Activated CD4-positive, alpha-beta T cell treated with anti-CD3 and anti-CD28 coated beads, Interleukin-2, Interleukin-6, amounts not matched to agents 100 ng/mL and 50 ng/mL, durations not matched to agents 16 hours and 8 hours (primary cell): ENCODE data around the gene TMEM260.
"Not testable (repeated sequence)": the region's sequence is repeated elsewhere in the genome, so short reads cannot be mapped to it uniquely, and the experiment has no call there.

ENCODE experiments used
- DNase-seq: peaks from one replicate; pipeline ENCODE4 v3.0.0-alpha.2; 2020

Gene TMEM260

GRCh38 chr14:56603648-56604047 lies 24.1 kb downstream of the TMEM260 start:
- DNase-seq: no peak

GRCh38 chr14:56608689-56609088 lies 29.1 kb downstream of the TMEM260 start:
- DNase-seq: no peak

DNA sequence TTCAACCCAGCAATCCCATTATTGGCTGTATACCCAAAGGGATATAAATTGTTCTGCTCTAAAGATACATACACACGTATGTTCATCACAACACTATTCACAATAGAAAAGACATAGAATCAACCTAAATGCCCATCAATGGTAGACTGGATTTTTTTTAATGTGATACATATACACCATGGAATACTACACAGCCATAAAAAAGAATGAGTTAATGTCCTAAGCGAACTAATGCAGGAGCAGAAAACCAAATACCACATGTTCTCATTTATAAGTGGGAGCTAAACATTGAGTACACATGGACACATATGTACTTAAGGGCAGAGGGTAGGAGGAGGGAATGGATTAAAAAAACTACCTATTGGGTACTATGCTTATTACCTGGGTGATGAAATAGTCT lies 32.1 kb downstream of the TMEM260 start:
- DNase-seq: not testable (repeated sequence)

DNA sequence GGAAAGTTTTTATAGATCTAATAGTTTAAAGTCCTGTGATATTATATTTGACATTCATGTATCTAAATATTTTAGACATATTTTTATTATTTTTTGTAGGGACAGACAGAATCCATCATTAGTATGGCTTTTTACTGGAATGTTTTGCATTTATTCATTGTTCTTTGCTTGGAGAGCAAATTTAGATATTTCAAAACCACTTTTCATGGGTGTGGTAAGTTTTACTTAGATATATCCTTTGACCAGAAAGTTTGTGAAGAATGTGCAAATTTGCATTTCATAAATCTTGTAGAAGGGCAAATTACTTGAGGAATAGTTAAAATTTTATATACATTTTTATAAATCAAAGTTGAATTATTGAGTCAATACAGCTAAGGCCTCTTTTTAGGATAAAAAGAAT lies 37.5 kb downstream of the TMEM260 start:
- no peak for DNase-seq

GRCh38 chr14:56630707-56631106 lies 51.1 kb downstream of the TMEM260 start:
- DNase-seq: no peak

- DNase-seq: no peak
These were observed 52.6 kb downstream of the TMEM260 start for GRCh38 chr14:56632195-56632594.

DNA sequence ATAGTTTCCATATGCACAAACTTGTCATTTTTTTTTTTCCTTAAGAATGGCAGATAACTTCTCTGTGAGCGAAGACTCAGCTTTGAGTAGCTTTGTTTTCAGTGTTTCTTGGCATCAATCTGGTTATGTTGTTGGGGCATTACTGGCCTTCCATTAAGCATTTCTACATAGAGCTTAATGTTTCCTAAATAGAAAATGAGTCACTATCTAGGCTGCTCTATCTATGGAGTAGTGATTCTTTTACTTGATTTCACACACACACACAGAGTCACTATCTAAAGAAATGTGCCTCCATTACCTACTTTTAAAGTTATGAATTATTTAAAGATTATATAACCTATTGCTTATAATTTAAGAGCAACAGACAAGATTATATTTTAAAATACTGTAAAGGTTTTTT lies 53.9 kb downstream of the TMEM260 start:
- DNase-seq: no peak

GRCh38 chr14:56635041-56635440 lies 55.4 kb downstream of the TMEM260 start:
- no peak for DNase-seq

- no peak for DNase-seq
These were observed 67.9 kb downstream of the TMEM260 start for GRCh38 chr14:56647493-56647892.

- no peak for DNase-seq
These were observed 69.1 kb downstream of the TMEM260 start for GRCh38 chr14:56648508-56649301.

GRCh38 chr14:56649382-56649781 lies 69.8 kb downstream of the TMEM260 start:
- no peak for DNase-seq

DNA sequence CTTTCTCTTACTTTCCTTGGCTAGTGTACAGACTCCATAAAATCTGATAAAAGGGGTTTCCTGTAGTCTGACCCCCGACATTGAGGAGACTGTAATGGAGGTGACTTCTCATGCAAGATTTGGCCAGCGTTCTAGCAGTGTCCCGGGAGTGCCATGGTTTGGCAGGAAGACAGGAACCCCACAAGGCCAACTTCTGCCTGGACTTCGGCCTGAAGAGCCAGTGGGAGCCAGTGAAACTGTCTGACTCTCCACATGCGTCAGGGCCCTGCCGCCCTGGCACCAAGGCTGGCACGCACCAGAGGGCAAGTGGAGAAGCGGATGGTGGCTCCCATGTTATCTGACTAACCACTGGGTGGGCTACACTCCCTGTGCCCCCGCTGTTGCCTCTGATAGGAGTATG lies 70.5 kb downstream of the TMEM260 start:
- no peak for DNase-seq

DNA sequence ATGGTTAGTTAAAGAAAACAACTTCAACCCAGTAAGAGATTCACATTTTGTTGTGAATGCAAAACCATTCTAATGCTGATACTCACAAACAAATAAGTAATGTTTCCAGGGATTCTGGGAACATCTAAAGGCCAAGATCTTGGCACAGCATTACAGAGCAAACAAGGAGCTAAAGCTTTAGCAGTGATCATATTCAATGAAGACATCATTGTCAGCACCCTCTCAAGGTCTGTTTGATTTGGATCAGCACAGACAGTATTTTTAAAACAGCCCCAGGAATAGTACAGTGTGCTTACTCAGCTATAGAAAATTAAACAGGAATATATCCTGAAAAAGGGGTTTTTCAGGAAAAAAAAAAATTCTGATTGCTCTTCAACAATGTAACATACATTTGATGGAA lies 71.4 kb downstream of the TMEM260 start:
- DNase-seq: no peak

DNA sequence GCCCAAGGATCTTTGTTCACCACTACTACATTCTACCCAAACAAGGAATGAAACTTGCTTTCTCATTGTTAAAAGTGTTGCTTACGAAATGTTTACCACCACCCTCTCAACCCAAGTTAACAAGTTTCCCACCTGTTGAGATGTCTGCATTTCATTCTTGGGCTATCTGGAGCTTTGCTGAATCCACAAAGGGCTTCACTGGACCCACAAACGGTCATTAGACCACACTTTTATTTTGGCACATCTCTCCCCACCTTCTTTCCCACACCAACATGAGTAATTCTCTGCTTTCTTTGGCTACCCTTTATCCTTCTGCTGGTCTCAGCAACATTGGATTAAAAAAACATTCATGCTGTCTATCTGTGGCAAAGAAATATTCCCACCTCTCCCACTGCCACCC lies 78.0 kb downstream of the TMEM260 start:
- no peak for DNase-seq

DNA sequence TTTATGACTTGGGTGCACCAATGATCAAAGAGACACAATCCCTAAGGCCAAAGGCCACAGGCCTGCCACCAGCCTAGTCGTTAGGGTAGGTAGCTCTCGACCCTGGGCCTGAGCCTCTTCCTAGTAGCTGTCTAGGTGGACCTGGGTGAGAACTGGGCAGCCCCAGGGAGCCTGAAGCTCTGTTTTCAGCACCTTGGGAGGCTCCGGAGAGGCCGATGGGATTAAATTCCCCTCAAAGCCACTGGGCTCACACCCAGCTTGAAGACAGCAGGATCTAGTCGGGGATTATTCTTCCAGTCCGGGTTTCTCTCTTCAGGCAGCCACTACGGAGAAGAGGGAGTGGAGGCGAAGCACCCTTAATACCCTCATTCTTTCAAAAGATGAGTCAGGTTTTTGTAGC lies 79.8 kb downstream of the TMEM260 start:
- DNase-seq: no peak

DNA sequence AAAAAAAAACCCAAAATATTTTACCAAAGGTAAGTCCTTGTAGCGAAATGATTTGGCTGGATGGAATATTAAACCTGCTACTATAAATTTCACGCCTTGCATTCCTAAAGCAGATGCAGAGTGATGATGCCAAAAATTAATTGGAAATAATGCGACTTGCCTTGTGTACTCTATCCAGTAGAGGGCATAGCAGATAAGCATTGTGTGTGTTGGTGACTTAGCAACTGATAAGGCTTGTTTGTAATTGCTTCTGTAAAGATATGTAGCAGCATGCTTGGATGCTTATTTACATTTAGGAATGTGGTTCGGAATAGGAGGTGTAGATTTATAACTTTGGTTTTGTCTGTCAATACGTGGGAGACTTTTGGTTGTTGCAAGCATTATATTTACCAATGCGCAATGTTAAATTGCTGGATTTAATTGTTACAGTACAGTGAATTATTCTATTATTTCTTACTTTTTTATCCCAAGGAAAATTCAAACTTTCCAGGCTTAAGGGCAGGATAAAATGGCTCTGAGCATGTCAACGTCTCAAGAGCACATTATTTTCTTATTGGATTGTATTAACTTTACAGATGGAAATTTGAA lies 80.5 kb downstream of the TMEM260 start:
- peak; percentile 27 for DNase-seq

DNA sequence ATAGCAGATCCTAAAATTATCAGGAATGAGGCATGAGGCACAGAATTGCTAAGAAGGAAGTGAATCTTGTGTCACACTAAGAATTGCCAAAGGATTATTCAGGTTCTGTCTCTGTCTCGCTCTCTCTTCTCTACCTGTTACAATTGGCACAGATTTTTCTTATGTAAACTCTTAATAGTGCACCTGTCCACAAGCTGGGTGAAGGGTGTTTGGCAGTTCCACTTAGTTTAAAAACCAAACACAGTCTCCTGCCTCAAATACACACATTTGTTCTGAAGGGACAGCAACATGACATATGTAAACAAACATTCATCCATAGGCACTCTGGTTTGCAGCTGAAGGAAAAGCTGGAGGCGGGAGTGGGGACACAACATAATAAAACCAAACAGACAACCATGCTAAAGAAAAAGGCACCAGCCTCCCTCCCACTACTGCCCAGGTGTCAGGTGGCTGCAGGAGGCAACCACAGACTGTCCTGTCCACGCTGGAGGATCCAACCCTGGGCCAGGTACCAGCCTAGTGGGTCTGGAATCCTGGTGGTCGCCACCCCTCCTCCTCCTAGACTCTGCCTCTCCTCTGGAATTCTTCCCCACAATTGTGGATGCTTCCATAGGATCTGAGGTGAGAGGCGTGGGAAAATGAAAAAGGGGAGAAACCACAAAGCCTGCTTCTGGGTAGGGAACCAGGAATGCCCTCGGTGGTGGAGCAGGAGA lies 81.2 kb downstream of the TMEM260 start:
- DNase-seq: no peak

DNA sequence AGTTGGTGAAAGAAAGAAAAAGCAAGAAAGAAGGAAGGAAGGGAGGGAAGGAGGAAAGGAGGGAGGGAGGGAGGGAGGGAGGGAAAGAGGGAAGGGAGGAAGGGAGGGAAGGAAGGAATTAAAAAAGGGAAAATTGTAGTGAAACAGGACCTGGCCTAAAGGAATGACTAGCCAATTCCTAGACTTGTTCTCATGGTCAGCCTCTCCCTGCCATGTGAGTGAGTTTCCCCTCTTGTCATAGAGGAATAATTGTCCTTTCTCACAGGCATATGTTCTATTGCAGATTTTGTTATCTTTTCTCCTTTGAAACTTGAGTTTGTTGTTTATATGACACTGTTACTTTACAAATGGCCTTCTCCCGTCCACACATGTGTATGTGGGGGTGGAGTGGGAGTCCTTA lies 81.9 kb downstream of the TMEM260 start:
- no peak for DNase-seq

- DNase-seq: no peak
These were observed 85.3 kb downstream of the TMEM260 start for GRCh38 chr14:56664811-56665421.

- no peak for DNase-seq
These were observed 86.7 kb downstream of the TMEM260 start for GRCh38 chr14:56666294-56666693.

DNA sequence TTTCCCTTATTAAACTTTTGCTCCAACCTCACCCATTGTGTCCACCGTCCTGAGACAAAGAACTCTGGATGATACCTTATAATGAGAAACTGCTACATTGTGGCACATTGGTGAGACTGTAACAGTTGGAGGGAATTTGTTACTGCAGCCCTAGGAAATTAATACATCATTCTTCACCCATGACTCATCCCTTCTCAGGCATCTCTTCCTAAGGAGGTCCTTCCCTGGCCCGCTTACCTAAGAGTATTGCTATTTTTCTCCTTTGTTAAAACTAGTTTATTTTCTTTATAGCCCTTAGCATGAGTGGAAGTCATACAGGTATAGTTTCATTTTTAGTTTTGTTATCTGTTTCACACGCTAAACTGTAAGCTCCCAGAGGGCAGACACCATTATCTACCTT lies 87.1 kb downstream of the TMEM260 start:
- DNase-seq: no peak

GRCh38 chr14:56667290-56667689 lies 87.7 kb downstream of the TMEM260 start:
- DNase-seq: not testable (repeated sequence)

GRCh38 chr14:56676042-56676441 lies 96.4 kb downstream of the TMEM260 start:
- no peak for DNase-seq

GRCh38 chr14:56678838-56679237 lies 99.2 kb downstream of the TMEM260 start:
- DNase-seq: no peak
